Keratinocyte (primary cell): ENCODE results near the gene REEP3. TPM values are rescaled to one million over a fixed set of nuclear protein-coding genes. Genes with fewer than 3 reads are reported as not detected.

ENCODE experiments used
- DNase-seq: peaks from one replicate; pipeline ENCODE4 v3.0.0-alpha.2; 2011; ENCODE audit warnings: low read depth, missing footprints, low spot score
- FAIRE-seq: peaks from 2 replicates; lab custom pipeline; 2011; peaks lifted over from hg19 to GRCh38; lab: Jason Lieb, UNC
- H2AFZ ChIP-seq: 2 replicates; pipeline ENCODE4 v1.6.0; 2012; ENCODE audit warnings: low read length, control low read depth, inconsistent platforms; ENCODE audit not compliant: control insufficient read depth
- H3K27ac ChIP-seq: 2 replicates; pipeline ENCODE4 v1.5.1; 2011; ENCODE audit warnings: low read length; ENCODE audit not compliant: control insufficient read depth, insufficient read depth
- H3K27me3 ChIP-seq: 3 replicates; pipeline ENCODE4 v1.6.0; 2011; ENCODE audit warnings: low read length; ENCODE audit not compliant: control insufficient read depth, insufficient read depth; ENCODE audit errors: extremely low read depth
- H3K36me3 ChIP-seq, 2 experiments: 2 replicates in 1 of 2; 3 replicates in 1 of 2; pipeline ENCODE4 v1.5.1; 2011; ENCODE audit warnings: low read length in 2 of 2, mild to moderate bottlenecking in 1 of 2; ENCODE audit not compliant: control insufficient read depth in 2 of 2, insufficient read depth in 2 of 2; ENCODE audit errors: extremely low read depth in 1 of 2
- H3K4me1 ChIP-seq: 3 replicates; pipeline ENCODE4 v1.5.1; 2011; ENCODE audit warnings: low read length; ENCODE audit not compliant: control insufficient read depth, insufficient read depth; ENCODE audit errors: extremely low read depth
- H3K4me2 ChIP-seq: 3 replicates; pipeline ENCODE4 v1.6.0; 2011; ENCODE audit warnings: low read depth, low read length; ENCODE audit not compliant: control insufficient read depth, insufficient read depth; ENCODE audit errors: extremely low read depth
- H3K4me3 ChIP-seq, 3 experiments: fragments of 200-600 bp in 1 of 3; sonication (generic) in 1 of 3; 2 replicates in 2 of 3; 3 replicates in 1 of 3; pipeline ENCODE4 v1.5.1; 2011 to 2016; ENCODE audit warnings: low read length in 3 of 3, mild to moderate bottlenecking in 3 of 3, control low read depth in 2 of 3, inconsistent platforms in 1 of 3, low read depth in 1 of 3, mixed read lengths in 1 of 3, mixed run types in 1 of 3, moderate library complexity in 1 of 3; ENCODE audit not compliant: control insufficient read depth in 2 of 3, insufficient read depth in 2 of 3; ENCODE audit errors: extremely low read depth in 1 of 3
- H3K79me2 ChIP-seq: 2 replicates; pipeline ENCODE4 v1.6.0; 2012; ENCODE audit warnings: low read length; ENCODE audit not compliant: control insufficient read depth, insufficient read depth
- H3K9ac ChIP-seq: 3 replicates; pipeline ENCODE4 v1.6.0; 2011; ENCODE audit warnings: low read length; ENCODE audit not compliant: control insufficient read depth, insufficient read depth; ENCODE audit errors: extremely low read depth
- H3K9me1 ChIP-seq: 3 replicates; pipeline ENCODE4 v1.6.0; 2011; ENCODE audit warnings: low read length; ENCODE audit not compliant: control insufficient read depth, insufficient read depth; ENCODE audit errors: extremely low read depth
- H3K9me3 ChIP-seq: 2 replicates; pipeline ENCODE4 v1.5.1; 2012; ENCODE audit warnings: low read depth, low read length; ENCODE audit not compliant: control insufficient read depth
- H4K20me1 ChIP-seq: 3 replicates; pipeline ENCODE4 v1.6.0; 2011; ENCODE audit warnings: low read length; ENCODE audit not compliant: control insufficient read depth, insufficient read depth; ENCODE audit errors: extremely low read depth
- EZH2 ChIP-seq: IDR thresholded peaks from one replicate; pipeline ENCODE4 v1.6.1; 2012; ENCODE audit warnings: inconsistent platforms, mild to moderate bottlenecking, low read length, moderate library complexity
- dilution Hi-C: fragments of 300-500 bp; cut with MboI; formaldehyde crosslinking; loops from one replicate; pipeline ENCODE4 v1.7.0; 2020; ENCODE audit warnings: low sequenced_read_pairs; ENCODE audit not compliant: extremely low pct_ligation_motif_present
- polyA plus RNA-seq, 5 experiments: library from polyadenylated mRNA; depleted of rRNA in 3 of 5; stranded (reverse) in 3 of 5; stranded (forward) in 1 of 5; unstranded in 1 of 5; fragments of >200 nt; gene quantifications; 1 replicate in 1 of 5; 2 replicates in 3 of 5; 3 replicates in 1 of 5; pipeline versions ENCODE4 v1.2.1 to v1.2.3, GENCODE V29; 2011 to 2012; ENCODE audit warnings: missing spikeins in 2 of 5, low read depth in 1 of 5, low replicate concordance in 1 of 5
- TF ChIP-seq, protein P1 (sequence below), 3 experiments: IDR thresholded peaks in 1 of 3; conservative IDR thresholded peaks in 1 of 3; optimal IDR thresholded peaks in 1 of 3; 2 replicates in 2 of 3; 3 replicates in 1 of 3; pipeline versions ENCODE3 to v1.5.1; 2011; ENCODE audit warnings: low read length in 3 of 3, mild to moderate bottlenecking in 3 of 3, moderate library complexity in 2 of 3, control low read depth in 1 of 3, inconsistent platforms in 1 of 3; ENCODE audit not compliant: insufficient read depth in 2 of 3; ENCODE audit errors: extremely low read depth in 1 of 3

The REEP3 gene
- polyA plus RNA-seq, 1 donor (not counting 4 experiments of a cell fraction or from before 2014, with no cell fraction given) = 52.8 TPM

DNA sequence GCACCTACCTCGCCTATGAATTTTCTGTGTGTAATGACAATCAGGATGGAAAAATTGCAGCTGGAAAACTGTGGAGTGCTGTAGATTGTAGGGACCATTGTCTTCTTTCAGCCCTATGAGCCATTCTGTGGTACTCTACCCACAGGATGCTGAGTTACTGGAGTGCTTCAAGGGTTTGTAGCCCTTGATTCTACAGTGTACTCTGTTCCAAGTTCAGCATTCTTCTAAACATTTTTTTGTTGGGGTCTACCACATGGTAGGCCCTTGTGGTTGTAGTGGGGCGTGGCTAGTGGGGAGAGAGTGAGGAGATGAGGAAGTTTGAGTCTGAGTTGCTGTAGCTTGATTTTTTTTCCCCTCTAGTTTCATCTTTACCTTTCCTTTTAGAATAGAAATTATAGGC lies 33.5 kb downstream of the REEP3 start:
- Histone ChIP-seq H3K27me3 (no peaks in the 10 kb centered on the region), H3K9me1 (no peaks in the 10 kb centered on the region), H3K27ac (peak overlapping the region; percentile 99), H3K4me2 (peak overlapping the region; percentile 55), H3K4me3 (peak overlapping the region in 2 of 3 experiments; percentile 2 to 41), H3K36me3 (no peaks in the 10 kb centered on the region), H4K20me1 (no peaks in the 10 kb centered on the region), H3K9ac (peak overlapping the region; percentile 75), H3K79me2 (peaks cover 50% of the 10 kb centered on the region), H3K9me3 (no peaks in the 10 kb centered on the region), H2AFZ (no peak overlapping the region), H3K4me1 (peaks cover 42% of the 10 kb centered on the region)
- TF ChIP-seq, protein P1, sequence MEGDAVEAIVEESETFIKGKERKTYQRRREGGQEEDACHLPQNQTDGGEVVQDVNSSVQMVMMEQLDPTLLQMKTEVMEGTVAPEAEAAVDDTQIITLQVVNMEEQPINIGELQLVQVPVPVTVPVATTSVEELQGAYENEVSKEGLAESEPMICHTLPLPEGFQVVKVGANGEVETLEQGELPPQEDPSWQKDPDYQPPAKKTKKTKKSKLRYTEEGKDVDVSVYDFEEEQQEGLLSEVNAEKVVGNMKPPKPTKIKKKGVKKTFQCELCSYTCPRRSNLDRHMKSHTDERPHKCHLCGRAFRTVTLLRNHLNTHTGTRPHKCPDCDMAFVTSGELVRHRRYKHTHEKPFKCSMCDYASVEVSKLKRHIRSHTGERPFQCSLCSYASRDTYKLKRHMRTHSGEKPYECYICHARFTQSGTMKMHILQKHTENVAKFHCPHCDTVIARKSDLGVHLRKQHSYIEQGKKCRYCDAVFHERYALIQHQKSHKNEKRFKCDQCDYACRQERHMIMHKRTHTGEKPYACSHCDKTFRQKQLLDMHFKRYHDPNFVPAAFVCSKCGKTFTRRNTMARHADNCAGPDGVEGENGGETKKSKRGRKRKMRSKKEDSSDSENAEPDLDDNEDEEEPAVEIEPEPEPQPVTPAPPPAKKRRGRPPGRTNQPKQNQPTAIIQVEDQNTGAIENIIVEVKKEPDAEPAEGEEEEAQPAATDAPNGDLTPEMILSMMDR (optimal IDR thresholded peaks at IDR 0.05 in 1 of 3, IDR thresholded peaks at IDR 0.05 in 1 of 3, conservative IDR thresholded peaks at IDR 0.05 in 1 of 3; ENCODE audit: extremely low read depth in 1 of 3, insufficient read depth in 2 of 3, low read length in 3 of 3) = no peak
- TF ChIP-seq EZH2 = no peak
- no peak for DNase-seq
- dilution Hi-C loops = no loop called here
- FAIRE-seq = peak; percentile 89

DNA sequence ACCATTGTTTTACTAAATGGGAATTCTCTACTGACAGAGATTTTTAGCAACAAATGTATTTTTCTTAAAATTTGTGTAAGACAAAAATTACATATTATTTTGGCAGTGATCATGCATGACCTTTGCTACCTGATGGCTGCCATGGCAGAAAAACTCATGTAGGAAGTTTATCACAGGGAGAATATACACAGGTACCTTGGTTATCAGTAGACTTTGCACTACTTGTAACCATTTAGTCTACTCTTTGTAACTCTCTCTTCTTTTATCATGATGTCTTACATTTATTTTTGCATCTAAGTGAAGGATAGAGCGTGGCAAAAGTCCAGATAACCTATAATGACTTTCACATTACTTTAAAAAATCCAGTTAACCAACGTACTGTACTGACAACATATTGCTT lies 34.1 kb downstream of the REEP3 start:
- H3K4me3 ChIP-seq = peak overlapping the region in 1 of 3 experiments; percentile 18
- peak overlapping the region; percentile 75 for H3K9ac ChIP-seq
- peak overlapping the region; percentile 55 for H3K4me2 ChIP-seq

More for the DNA sequence above, 34.1 kb downstream of the REEP3 start:
- no peak for FAIRE-seq
- no peak for DNase-seq
- peaks cover 48% of the 10 kb centered on the region for H3K79me2 ChIP-seq
- H3K4me1 ChIP-seq = peaks cover 40% of the 10 kb centered on the region
- peak overlapping the region; percentile 99 for H3K27ac ChIP-seq
- no peak for TF ChIP-seq EZH2
- TF ChIP-seq, protein P1 (optimal IDR thresholded peaks at IDR 0.05 in 1 of 3, IDR thresholded peaks at IDR 0.05 in 1 of 3, conservative IDR thresholded peaks at IDR 0.05 in 1 of 3; ENCODE audit: extremely low read depth in 1 of 3, insufficient read depth in 2 of 3, low read length in 3 of 3) = no peak
- no peak overlapping the region for H2AFZ ChIP-seq
- no peaks in the 10 kb centered on the region for H4K20me1 ChIP-seq
- dilution Hi-C loops = no loop called here
- H3K9me1 ChIP-seq = no peaks in the 10 kb centered on the region
- H3K27me3 ChIP-seq = no peaks in the 10 kb centered on the region
- no peaks in the 10 kb centered on the region for H3K9me3 ChIP-seq
- no peaks in the 10 kb centered on the region for H3K36me3 ChIP-seq
